Epithelial cell of proximal tubule (primary cell): ENCODE data around the gene MTA3. TPM values are rescaled to one million over a fixed set of nuclear protein-coding genes. Genes with fewer than 3 reads are reported as not detected.
A peak's percentile ranks its signal among the peaks of the same experiment; 100 is the strongest.

Source experiments
- DNase-seq: peaks from one replicate; pipeline ENCODE4 v3.0.0-alpha.2; 2011; ENCODE audit warnings: low read depth
- H3K4me3 ChIP-seq: 2 replicates; pipeline ENCODE4 v1.5.1; 2011; ENCODE audit warnings: low read depth, mild to moderate bottlenecking, low read length
- total RNA-seq: library from RNA; depleted of rRNA; stranded (reverse); fragments of >200 nt; gene quantifications from 2 replicates; pipeline ENCODE4 v1.2.3, GENCODE V29; 2015
- TF ChIP-seq, protein P1 (sequence below): conservative IDR thresholded peaks from 2 replicates; pipeline ENCODE4 v1.5.1; 2012; ENCODE audit warnings: low read depth, mild to moderate bottlenecking, low read length

Gene MTA3
- total RNA-seq, 1 donor from 2014 or later = 17.8 TPM

DNA sequence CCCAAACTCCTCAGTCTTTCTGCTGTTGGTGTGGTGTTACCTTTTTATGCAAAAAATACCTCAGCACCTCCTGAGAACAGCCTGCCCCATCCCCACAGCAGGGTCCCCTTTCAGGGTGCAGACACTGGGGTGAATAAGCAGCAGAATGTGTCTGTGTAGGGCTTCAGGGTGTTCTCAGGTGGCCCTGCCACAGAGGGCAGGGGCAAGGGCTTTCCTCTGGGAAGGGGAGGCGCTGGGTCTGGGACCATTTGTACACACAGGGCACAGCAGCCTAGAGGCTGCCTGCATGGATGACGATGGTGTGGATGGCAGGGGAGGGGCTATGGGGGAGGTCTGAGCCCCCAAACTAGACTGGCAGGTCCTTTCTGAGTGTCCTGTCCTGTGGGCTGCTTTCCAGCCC is 221.3 kb downstream of the MTA3 start:
- DNase-seq = no peak
- no peak overlapping the region for H3K4me3 ChIP-seq
- TF ChIP-seq, protein P1, sequence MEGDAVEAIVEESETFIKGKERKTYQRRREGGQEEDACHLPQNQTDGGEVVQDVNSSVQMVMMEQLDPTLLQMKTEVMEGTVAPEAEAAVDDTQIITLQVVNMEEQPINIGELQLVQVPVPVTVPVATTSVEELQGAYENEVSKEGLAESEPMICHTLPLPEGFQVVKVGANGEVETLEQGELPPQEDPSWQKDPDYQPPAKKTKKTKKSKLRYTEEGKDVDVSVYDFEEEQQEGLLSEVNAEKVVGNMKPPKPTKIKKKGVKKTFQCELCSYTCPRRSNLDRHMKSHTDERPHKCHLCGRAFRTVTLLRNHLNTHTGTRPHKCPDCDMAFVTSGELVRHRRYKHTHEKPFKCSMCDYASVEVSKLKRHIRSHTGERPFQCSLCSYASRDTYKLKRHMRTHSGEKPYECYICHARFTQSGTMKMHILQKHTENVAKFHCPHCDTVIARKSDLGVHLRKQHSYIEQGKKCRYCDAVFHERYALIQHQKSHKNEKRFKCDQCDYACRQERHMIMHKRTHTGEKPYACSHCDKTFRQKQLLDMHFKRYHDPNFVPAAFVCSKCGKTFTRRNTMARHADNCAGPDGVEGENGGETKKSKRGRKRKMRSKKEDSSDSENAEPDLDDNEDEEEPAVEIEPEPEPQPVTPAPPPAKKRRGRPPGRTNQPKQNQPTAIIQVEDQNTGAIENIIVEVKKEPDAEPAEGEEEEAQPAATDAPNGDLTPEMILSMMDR = no peak

DNA sequence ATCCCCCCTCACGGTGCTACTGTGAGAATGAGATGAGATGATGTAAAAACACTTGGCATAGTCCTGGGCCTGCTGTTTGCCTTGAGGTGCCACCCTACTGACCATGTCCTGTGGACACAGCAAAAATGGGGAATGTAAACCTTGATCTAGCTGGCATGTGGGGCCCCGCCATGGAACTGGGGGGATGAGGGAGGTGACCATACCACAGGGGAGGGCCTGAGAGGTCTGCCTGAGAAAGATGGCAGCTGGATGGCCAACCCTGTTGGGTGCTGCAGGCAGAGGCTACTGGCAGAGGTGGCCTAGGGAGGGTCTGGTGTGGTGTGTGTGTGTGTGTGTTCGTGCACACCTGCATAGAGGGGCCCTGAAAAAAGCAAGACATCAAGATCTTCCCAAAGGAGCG is 223.2 kb downstream of the MTA3 start:
- no peak for DNase-seq
- peak overlapping the region; percentile 60 for H3K4me3 ChIP-seq
- TF ChIP-seq, protein P1 = no peak

DNA sequence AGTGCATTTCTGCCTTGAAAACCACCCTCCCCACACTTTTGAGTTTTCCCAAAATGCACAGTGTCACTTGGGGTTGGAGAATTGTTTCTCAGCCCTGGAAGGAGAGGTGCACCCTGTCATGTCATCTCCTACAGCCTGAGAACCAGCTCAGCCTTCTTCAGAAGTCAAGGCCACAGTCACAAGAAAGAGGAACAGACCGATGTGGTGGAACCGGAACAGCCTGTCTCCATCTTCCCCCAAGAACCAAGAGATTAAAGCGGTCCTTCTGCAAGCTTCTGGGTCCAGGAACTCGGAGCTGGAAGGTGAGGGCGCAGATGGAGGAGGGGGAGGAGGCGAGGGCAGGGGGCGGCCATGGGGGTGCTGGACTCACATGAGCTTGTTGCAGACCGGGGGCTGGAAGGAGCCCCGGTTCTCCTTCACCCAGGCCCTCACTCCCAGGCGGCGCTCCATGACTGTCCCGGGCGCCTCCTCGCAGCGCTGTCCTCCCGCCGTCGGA is 223.7 kb downstream of the MTA3 start:
- peak overlapping the region; percentile 60 for H3K4me3 ChIP-seq
- no peak for DNase-seq
- TF ChIP-seq, protein P1 = no peak

DNA sequence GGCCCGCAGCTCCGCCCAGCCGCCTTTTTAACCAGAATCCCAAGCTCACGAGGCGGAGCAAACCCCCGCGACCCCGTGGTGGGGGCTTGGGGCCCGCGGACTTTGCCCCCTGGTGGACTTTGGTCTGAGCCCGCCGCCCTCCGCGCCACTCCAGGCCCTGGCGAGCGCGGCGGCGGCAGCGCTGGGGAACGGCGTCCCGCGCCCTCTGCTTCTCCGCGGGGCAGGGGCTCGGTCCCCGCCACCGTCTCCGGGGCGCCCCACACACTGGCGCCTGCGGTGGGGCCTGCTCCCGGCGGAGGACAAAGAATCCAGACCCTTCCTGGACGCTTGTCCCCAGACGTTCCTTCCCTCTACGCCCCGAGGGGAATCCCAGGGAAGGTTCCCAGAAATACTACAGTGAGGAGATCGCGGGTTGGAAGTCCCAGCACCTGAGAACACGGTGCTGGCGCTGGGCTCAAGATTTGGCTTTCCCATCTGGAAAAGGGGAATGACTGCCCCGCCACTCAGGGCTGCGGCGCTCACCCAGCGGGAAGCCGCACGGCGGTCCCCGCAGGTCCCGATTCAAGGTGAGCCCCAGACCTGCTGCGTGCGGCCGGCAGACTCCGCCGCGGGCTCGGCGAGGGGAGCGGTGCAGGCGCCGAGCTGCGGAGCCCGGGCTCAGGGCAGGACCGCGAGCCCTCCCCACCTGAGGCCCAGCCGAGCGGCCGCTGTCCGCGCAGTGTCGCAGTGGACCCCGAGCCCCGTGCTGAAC is 224.3 kb downstream of the MTA3 start, which contains the start of gene HAAO:
HAAO (minus strand) TSS at position 1 of the 751 bp plus-strand sequence. CDS start 47 bp downstream, outside the sequence.
- TF ChIP-seq, protein P1 = no peak
- no peak for DNase-seq
- peak within 1 kb of the TSS; percentile 60 for H3K4me3 ChIP-seq

DNA sequence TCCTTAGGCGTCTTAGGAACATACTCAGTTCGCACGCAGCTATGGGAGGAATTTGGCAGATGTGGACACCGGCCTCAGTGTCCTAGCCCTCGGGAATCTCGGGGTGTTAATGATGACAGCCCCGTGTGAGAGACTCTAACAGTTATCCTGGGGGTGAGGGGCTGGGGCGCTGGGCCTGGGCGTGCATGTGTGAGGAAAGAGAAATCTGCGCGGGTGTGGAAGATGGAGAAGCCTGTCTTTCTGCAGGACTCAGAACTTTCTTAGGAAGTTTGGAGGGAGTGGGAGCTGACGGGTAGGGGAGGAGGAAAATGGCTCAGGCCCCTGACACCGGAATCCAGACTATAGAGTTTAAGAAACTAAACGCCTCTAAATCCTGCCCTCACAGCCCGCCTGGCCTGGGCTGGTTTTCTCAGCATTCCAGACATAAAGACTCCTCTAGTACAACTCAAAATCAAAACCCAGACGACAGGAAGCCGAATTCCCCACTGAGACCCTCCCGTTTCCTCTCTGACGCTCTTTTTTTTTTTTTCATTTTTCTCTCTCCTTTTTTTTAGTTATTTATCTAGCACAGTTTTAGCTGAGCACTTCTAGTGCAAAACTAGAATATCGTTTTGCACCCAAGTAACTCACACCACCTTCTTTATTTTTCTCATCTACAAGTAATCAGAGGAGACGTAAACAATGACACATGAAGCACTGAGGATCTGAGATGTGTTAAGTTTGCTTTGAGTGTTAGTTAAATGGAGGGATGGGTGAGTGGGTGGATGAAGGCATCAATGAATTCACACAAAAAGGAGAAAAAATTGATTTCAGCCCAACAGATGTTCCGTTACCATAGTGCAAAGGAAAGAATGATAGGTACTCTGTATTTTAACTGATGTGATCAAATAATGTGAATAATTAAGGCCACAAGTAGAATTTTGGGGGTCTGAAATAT is 225.2 kb downstream of the MTA3 start:
- peak overlapping the region; percentile 60 for H3K4me3 ChIP-seq
- DNase-seq = no peak
- TF ChIP-seq, protein P1 = no peak

DNA sequence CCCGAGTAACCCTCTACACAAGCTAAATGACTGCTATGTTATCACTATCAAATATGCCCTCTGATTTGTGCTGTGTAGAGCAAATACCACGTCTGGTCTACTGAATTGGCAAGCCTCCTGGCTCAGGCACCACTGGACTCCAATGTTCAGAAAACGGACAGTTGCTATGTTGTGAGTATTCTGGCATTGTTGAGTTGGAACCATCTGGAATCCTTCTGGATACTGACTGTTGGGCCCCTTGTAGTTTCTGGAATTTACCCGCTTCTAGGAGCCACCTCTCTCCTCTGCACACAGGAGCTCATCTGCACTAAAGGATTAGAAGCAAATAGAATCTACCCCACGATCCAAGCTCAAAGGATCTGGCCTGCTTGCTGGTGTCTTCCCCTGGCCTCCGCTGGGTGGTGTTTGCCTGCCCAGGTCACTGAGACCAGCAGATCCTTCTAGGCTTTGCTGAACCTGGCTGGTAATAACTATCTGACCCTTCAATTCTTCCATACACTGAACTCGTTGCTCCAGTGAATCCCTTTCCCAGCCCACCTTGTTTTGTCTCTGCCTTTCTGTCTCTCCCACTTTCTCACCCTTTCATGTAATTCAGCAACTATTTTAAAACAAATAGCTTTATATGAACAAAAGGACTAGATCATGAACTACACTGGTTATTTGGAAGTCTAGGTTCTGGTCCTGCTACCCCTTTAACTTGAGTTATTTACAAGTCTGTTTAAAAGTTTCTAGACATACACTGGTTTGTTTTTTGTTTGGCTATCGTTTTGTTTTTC is 226.0 kb downstream of the MTA3 start:
- no peak for DNase-seq
- H3K4me3 ChIP-seq = no peak overlapping the region
- TF ChIP-seq, protein P1 = peak; percentile 59
